NCI-H748 treated with DMSO at 0.1 percent for 48 hours (cell line): ENCODE measurements around the gene ZNF500.
"Not testable (repeated sequence)": the region's sequence is repeated elsewhere in the genome, so short reads cannot be mapped to it uniquely, and the experiment has no call there.

Experiments used
- DNase-seq: peaks from one replicate; lab custom pipeline; 2025; lab: John Stamatoyannopoulos, UW

The ZNF500 gene

DNA sequence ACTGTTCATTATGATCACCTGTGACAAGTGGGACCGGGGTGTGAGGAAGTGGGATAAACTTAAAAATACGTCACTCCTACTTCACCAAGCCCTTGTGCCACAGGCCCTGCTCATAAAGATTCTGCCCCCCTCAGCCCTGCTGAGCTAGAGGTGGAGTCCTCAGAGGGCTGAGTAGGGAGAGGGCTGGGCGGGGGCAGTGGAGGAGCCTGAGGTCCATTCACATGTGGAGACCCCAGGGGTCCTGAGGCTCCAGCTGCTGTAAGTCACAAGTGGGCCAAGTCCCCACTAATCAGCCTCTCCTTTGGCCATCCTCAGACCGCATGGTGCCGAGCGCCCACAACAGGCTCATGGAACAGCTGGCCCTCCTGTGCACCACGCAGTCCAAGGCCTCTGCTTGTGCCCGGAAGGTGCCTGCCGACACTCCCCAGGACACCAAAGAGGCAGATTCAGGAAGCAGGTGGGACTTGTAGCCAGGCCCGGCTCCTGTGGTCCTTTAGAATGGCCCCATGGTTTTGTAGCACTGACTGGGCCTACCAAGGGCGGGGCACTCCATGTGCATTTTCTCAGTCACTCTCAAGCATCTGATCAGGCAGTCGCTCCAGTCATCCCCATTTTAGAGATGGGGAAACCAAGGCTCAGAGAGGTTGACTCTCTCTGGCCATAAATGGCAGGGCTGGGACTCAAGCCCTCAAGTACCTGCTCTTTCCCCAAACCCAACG, 22.2 kb downstream of the ZNF500 start:
- no peak for DNase-seq

GRCh38 chr16:4743226-4743878, 23.6 kb downstream of the ZNF500 start:
- DNase-seq: no peak

- DNase-seq: not testable (repeated sequence)
Observed at GRCh38 chr16:4738370-4738769, 28.6 kb downstream of the ZNF500 start.

- no peak for DNase-seq
Observed at GRCh38 chr16:4737545-4737944, 29.4 kb downstream of the ZNF500 start.

DNA sequence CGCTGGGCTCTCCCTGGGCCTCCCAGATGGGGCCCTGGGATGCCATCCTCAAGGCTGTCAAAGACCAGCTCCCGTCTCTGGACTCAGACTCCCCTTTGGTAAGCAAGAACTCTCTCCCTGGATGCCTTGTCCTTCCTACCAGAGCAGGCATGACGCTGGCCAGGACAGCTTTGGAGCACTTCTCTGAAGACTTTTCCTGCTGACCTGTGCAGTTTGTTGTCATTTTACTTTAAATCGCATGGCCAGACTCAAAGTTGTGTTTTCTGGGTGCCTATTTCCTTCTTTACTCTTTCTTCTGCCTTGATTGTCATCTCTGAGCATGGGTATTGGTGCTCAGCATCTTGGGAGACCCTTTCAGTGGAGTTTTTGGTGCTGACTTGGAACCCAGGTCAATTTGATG, 30.4 kb downstream of the ZNF500 start:
- no peak for DNase-seq

DNA sequence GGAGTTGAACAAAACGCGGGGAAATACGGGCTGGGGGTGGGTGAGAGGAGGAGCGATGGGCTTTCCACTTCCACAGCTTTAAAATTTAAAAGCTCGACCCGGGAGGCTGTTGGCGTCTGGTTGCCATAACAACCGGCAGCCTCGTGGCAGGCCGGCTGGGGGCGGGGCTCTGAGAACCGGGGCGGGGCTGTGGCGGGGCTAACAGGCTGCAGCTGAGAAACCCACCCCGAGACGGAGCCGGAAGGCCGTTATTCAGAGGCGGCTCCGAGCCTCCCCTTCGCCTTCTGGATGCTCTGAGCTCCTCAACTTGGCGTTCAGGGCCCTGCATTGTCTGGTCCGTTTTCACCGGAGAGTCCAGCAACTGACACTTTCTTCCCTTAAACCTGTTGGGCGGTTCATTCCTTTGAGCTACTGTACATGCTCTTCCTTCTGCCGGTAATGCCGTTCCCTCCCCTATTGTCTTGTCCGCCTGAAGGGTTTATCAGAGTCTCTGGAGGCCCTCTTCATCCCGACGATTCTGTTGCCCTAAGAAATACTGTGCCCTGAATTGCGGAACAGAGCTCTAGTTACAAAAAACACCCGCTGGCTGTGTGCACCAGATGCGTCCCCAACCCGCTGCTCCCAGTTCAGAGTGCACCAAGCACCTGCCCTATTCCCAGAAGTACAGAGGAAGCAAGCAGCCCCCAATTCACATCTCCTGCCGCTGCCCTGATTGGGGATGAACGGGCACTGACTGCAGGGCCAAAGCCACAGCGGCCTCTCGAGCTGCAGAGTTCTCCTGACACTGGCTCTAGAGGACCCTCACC, 32.0 kb downstream of the ZNF500 start:
- DNase-seq: peak; percentile 13

- DNase-seq: peak; percentile 68
Observed at GRCh38 chr16:4734063-4734729, 32.8 kb downstream of the ZNF500 start, which contains the start of the genes ANKS3 and DNAAF8. Gene ANKS3, minus strand, starts transcription at chr16:4734271. Its CDS starts 4,122 bp downstream, at chr16:4730149. Gene DNAAF8, plus strand, starts transcription at chr16:4734537. Its CDS starts 1,978 bp downstream, at chr16:4736515.

GRCh38 chr16:4733747-4734062, 33.3 kb downstream of the ZNF500 start:
- DNase-seq: no peak

DNA sequence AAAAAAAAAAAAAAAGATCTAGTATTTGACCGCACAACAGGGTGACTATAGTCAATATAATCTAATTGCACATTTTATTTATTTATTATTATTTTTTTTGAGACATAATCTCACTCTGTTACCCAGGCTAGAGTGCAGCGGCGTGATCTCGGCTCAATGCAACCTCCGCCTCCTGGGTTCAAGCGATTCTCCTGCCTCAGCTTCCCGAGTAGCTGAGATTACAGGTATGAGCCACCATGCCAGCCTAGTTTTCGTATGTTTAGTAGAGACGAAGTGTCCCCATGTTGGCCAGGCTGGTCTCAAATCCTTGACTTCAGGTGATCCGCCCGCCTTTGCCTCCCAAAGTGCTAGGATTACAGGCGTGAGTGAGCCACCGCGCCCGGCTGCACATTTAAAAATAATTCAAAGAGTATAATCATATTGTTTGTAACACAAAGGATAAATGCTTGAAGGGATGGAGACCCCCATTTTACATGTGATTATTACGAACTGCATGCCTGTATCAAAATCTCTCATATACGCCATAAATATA, 33.7 kb downstream of the ZNF500 start:
- no peak for DNase-seq

GRCh38 chr16:4729876-4730275, 37.1 kb downstream of the ZNF500 start:
- no peak for DNase-seq

- no peak for DNase-seq
Observed at GRCh38 chr16:4728676-4729075, 38.3 kb downstream of the ZNF500 start.

DNA sequence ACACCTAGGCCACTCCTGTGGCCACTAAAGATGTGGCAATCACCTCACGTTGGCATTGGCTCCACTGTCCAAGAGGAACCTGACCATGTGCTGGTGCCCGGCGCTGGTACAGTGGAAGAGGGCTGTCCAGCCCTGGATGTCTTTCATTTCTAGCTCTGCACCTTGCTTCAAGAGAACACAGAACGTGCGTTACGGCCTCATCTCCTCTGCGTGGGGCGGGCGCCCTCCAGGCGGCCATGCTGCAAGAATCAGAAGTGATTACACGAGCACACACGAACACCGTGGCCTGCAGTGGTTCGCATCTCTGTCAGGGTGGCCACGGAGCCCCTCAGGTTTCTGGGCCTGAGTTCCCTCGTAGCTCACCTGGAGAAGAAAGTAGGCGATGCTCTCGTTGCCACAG, 40.3 kb downstream of the ZNF500 start:
- DNase-seq: no peak

DNA sequence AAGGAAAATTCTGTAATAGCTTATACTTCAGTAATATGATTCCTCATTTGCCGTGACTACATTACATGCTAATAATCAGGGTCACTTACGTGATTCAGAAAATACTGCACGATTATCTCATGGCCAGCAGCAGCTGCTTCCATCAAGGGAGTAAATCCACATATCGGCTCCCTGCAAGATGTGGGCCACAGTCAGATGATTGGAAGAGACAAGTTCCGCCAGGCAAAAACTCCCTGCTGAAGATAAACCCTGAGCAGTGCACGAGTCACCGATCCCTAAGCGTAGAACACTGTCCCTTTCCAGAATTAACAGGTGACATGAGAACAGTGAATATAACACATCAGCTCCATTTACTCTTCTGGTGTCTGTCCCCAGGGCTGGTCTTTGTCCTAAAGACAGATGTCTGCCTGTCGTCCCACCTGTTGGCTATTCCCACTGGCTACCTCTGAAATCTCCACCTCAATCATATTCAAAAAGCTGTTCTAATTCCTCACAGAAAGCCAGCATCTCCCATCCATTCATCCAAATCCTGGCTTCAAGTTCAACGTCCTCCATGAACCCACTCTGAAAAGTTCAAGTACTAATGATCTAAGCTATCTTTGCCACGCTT, 42.2 kb downstream of the ZNF500 start:
- no peak for DNase-seq

- DNase-seq: no peak
Observed at GRCh38 chr16:4723071-4723767, 43.7 kb downstream of the ZNF500 start.

GRCh38 chr16:4718466-4718865, 48.5 kb downstream of the ZNF500 start:
- no peak for DNase-seq

GRCh38 chr16:4714996-4715395, 52.0 kb downstream of the ZNF500 start:
- no peak for DNase-seq

DNA sequence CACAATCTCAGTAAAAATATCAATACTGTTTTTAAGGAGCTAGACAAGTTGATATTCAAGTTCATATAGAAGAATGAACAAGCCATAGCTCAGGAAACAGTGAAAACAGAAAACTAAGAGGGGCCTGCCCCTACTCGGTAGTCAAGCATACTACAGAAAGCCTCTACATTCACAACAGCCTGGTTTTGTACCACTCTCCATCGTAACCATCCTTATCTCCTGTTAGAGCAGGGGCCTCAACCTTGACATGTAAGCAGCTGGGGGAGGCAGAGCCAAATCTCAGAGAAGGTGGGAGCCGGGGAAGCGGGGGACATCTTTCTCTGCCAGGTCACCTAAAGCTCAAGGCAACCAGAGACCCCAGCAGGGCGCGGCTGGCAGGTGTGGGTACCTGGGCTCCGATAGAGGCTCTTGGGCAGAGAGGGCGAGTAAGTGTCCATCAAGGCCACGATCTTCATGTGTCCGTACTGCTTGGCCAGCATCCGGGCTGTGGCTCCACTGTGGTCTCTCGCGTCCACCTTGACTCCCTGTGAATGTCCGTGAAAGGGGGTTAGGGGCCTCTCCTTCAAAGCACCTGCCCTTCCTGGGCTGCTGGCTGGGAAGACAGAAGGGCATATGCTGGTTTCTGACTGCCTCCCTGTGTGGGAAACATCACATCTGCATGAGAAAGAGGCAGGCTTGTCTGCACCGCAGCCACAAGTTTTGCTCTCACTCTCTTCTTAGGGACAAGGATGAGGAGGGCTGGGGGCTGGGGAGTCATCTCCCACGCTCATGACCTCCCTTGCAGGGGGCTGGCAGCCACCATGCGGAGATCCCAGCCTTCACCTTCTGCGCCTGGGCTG, 53.1 kb downstream of the ZNF500 start:
- DNase-seq: no peak

GRCh38 chr16:4709481-4709880, 57.5 kb downstream of the ZNF500 start:
- DNase-seq: no peak

DNA sequence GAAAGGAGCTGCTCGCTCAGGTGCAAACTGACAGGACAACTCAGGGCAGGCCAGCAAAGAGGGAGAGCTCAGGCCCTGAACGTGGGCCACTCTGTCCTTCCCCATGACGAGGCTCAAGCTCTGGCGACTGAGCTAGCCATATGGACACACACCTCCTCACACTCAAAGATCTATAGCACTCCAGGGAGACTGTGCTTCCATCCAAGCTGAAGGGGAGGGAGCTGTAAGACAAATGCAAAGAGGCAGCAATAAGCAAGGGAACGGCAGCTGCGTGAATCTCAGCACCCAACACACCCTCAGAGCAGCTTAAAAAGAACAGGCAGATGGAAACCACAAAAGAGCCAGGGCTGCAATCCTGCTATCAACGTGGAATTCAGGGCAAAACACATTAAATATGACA, 60.1 kb downstream of the ZNF500 start:
- DNase-seq: no peak

- DNase-seq: no peak
Observed at GRCh38 chr16:4704913-4705312, 62.0 kb downstream of the ZNF500 start.
